Glomerular visceral epithelial cell (primary cell): ENCODE data around the gene CLDN34.

ENCODE experiments used
- DNase-seq: peaks from one replicate; pipeline ENCODE4 v3.0.0-alpha.2; 2016; ENCODE audit errors: extremely low spot score

Gene CLDN34, protein sequence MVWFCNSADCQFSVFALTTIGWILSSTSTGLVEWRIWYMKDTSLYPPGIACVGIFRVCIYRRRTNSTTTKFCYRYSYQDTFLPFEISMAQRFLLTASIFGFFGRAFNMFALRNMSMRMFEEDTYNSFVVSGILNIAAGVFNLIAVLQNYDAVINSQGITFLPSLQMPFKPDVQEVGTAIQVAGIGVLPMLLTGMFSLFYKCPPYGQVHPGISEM

DNA sequence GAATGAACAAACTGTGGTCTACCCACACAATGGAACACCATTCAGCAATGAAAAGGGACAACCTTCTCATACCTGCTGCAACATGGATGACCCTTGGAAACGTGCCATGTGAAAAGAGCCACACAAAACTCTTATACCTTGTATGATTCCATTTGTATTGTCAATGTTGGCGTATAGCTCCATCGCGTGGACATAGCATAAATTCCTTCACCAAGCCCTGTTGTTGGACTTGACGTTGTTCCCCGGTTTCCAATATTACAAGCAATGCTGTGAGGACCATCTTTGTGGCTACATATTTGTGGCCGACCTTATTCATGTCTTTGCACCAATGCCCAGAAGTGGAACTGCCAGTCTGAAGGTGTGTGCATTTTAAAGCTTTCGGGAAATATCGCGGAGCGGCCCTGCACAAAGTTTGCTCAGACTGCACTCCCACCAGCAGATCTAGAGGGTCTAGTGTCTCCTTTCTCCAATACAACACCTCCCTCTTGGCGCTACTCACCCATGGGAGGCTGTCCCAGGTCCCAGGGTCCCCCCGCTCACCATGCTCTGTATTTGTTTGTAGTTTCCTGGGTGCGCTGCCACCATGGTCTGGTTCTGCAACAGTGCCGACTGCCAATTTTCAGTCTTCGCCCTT is at the start of gene CLDN34:
Gene CLDN34, plus strand, starts transcription at position 584 of the 634 bp plus-strand sequence. Its CDS starts 0 bp downstream, at position 584.
- DNase-seq, result no peak

DNA sequence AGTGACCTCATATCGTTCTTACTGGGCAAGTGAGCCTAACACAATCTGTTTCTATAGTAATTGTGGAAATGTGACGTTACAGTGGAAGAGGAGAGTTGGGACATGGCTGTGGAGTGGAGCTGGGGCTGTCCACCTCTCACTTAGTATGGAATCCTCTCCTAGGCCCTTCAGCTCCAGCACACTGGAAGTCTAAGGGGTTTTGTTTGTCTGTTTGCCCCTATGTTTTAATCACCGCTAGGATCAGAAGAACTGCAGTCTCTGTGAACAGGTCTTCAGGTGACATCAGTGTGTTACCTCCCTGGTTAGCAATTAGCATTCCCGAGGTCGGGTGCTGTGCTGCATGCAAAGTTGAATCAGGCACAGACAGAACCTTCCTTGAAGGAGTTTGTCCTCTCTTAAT is 49.3 kb upstream of the CLDN34 start:
- DNase-seq, result no peak

DNA sequence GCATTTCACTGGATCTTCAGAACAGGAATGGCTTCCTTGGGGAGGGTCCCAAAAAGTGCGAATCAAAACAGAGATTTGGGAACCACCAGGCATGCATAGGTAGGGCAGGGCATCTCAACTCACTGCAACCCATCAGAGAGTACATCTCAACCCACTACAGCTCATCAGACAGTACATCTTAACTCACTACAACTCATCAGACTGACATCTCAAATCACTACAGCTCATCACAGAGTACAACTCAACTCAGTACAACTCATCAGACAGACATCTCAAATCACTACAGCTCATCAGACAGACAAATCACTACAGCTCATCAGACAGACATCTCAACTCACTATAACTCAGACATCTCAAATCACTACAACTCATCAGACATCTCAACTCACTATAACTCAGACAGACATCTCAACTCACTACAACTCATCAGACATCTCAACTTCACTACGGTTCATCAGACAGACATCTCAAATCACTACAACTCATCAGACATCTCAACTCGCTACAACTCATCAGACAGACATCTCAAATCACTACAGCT is 47.5 kb upstream of the CLDN34 start:
- DNase-seq, result no peak

GRCh38 chrX:9921407-9921806 is 45.8 kb upstream of the CLDN34 start:
- no peak for DNase-seq

DNA sequence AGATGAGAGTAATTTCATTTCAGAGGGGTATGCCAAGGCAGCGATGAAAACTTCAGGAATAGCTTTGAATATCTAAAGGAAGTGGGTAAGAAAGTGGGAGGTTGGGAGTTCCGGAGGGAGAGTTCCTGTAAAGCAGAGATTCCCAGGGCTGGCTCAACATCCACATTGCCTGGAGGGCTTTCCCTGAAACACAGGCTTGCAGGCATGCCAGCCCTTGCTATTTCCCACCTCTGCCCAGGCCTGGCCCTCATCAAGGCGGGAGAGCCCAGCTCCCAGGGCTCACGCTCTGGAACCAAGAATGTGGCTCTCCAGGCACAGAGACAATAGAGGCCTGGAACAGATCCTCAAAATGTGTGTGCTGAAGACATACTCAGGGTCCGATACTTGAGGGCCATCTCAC is 43.8 kb upstream of the CLDN34 start:
- no peak for DNase-seq

DNA sequence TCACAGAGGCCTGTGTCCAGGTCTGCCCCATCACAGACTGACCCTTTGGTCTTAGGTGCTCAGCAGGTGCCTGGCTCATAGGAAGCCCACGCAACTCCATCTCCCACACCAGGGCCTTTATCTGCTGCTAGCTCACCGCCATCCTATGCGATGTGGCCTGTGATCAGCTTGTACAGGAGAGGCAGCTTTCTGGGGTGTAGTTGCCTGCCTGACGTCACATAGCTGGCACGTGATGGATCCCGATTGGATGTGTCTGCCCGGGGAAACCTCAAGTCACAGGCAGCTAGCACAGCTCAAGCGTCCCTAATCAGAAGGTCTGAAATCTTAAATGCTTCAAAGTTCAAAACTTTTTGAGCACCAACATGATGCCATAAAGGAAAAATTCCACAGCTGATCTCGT is 41.2 kb upstream of the CLDN34 start:
- DNase-seq, result no peak

DNA sequence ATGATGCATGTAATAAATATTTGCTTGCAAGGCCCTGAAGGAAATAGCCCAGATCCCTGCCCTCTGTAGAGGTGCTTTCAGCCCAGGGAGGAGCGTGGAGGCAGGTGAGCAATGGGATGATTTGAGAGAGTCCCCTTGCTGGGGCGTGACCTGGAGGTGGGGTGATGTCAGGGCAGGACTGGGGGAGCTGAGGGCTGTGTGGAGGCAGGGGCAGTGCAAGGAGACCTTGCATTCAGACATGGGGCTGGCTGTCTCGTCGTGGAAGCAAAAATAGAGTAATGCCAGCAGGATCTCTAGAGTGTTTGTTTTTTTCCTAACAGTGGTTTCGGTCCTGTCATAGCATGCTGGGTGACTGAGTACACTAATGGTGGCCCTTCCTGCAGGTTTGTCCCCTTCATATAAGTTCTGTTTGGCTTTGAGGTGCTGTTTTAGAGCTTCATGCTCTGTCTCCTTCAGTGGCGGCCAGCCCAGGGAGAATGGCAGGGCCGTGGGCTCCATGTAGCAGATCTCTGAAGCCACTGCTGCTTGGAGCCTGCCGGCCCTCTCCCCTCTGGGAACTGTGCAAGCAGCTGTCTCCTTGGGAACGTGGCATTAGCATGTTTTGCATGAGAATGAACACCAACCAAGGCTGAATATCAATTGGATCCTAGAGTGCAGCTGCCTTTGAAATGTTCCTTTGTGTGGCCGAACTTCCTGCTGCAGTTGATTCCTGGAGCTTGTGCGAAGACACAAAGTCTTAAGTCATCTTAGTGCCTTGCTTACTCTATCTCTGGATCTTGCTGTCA is 39.3 kb upstream of the CLDN34 start:
- DNase-seq, result no peak

- no peak for DNase-seq
Measured at GRCh38 chrX:9935436-9935835, 31.7 kb upstream of the CLDN34 start.

DNA sequence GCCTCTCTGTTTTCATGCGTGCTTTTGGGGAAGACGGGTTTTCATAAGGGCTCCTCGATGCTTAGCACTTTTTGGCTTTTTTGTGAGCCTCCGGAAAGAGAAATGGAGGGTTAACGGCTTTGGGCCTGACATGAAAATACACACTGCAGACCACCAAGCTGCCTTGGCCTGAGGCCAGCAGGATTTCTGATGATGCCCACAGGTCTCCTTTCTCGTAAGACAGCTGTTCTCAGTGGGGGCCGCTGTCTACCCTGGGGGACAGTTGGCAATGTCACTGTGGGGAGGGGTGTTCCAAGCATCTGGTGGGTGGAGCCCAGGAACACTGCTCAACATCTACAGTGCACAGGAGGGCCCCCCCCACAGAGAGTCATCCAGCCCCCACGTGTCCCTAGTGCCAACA is 29.4 kb upstream of the CLDN34 start:
- DNase-seq, result no peak

DNA sequence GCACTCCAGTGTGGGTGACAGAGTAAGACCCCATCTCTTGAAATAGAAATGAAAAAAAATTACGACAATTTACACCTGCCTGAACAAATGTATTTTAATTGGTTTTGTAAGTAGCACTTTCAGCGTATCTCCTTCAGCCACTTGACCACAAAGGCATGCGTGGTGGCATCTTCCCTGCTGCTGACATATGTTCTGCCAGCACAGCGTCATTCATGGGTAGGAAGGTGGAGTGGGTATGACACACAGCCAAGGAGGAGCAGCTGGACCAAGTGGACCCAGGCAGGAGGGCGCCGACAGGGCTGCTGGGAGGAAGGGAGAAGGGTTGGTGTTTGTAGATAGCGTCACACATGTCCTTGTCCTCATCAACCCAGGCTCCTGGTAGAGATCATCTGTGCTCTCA is 28.6 kb upstream of the CLDN34 start:
- DNase-seq, result no peak

DNA sequence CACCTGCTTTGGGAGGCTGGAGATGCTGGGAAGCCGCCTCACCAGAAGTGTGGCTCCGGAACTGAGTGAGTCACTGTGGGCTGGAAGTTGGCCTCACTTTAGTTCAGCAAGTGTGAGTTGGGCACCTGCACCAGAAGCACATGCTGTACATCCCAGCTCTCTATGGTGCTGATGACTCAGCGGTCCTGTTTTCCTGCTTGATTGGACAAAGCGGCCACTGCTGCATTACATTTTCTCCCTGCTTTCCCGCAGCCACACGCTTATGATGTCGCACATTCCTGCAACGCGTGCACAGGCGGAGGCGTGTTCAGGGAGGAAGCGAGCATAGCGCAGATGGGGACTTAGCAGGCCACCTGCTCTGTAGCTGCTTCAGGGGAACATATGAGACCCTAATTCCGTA is 26.7 kb upstream of the CLDN34 start:
- peak; percentile 90 for DNase-seq

GRCh38 chrX:9942086-9942485 is 25.1 kb upstream of the CLDN34 start:
- peak; percentile 18 for DNase-seq

- DNase-seq, result no peak
Measured at GRCh38 chrX:9943420-9943819, 23.7 kb upstream of the CLDN34 start.

- no peak for DNase-seq
Measured at GRCh38 chrX:9947131-9947794, 19.9 kb upstream of the CLDN34 start.

GRCh38 chrX:9948406-9948805 is 18.8 kb upstream of the CLDN34 start:
- no peak for DNase-seq

GRCh38 chrX:9952300-9952699 is 14.9 kb upstream of the CLDN34 start:
- DNase-seq, result no peak

DNA sequence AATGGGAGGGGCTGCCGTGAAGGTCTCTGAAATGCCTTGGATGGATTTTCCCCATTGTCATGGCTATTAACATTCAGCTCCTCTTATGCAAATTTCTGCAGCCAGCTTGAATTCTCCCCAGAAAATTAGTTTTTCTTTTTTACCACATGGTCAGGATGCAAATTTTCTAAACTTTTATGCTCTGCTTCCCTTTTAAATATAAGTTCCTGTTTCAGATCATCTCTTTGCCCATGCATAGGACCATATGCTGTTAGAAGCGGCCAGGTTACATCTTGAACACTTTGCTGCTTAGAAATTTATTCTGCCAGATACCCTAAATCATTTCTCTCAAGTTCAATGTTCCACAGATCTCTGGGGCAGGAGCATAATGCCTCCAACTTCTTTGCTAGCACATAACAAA is 13.8 kb upstream of the CLDN34 start:
- DNase-seq, result no peak

DNA sequence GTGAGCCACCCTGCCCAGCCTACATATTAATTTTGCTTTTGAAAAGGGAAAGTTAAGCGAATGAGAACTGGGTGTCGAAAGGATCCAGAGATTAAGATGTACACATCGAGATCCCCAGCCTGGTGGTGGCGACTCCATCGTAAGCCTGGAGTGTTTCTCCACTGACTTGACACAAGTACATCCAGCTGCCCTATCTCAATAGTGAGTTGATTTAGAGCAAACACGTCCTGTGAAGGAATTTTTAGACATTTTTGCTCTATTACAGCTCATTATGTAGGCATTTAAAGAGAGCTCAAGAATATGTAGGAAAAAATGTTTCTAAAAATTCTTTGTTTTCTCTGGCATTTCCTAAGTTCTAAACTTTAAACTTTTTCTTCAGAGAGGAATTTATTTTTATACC is 11.7 kb upstream of the CLDN34 start:
- DNase-seq, result no peak

DNA sequence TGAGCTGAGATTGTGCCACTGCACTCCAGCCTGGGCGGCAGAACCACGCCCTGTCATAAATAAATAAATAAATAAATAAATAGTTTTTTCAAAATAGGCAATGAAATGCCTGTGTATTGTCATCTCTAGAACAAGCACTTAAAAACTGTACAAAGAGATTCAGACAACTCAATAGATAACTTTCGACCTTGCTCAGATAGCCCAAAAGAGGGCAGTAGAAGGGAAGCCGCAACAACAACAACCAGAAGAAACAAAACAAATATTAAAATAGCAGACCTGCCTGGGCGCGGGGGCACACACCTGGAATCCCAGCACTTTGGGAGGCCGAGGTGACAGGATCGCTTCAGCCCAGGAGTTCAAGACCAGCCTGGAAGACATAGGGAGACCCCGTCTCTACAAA is 9.4 kb upstream of the CLDN34 start:
- DNase-seq, result no peak

- DNase-seq, result no peak
Measured at GRCh38 chrX:9958183-9958582, 9.0 kb upstream of the CLDN34 start.

GRCh38 chrX:9961750-9962149 is 5.4 kb upstream of the CLDN34 start:
- DNase-seq, result no peak

DNA sequence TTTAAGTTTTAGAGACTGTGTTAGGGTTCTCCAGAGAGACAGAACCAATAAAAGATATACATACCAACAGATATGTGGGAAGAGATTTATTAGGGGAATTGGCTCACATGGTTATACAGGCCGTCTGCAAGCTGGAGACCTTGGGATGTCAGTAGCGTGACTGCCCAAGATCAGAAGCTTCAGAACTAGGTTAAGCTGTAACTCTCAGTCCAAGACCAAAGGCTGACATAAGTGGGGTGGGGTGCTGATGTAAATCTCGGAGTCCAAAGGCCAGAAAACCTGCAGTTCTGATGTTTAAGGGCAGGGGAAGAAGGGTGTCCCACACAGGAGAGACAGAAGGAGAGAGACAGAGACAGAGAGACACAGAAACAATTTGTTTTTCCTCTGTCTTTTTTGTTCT is 10.5 kb downstream of the CLDN34 start:
- DNase-seq, result no peak
